Left ventricle myocardium inferior (tissue), 1 donor: ENCODE data around the gene PSMC1. TPM values are rescaled to one million over a fixed set of nuclear protein-coding genes. Genes with fewer than 3 reads are reported as not detected.
"Not testable (repeated sequence)": the region's sequence is repeated elsewhere in the genome, so short reads cannot be mapped to it uniquely, and the experiment has no call there.

Experiments used
- DNase-seq: peaks from one replicate; pipeline ENCODE4 v3.0.0-alpha.2; 2020
- H3K27ac ChIP-seq: fragments of 200-600 bp; replicated peaks from 2 replicates; pipeline ENCODE4 v1.8.0; 2021
- H3K27me3 ChIP-seq: fragments of 200-600 bp; 2 replicates; pipeline ENCODE4 v1.8.0; 2021; ENCODE audit warnings: low read depth
- H3K36me3 ChIP-seq: fragments of 200-600 bp; 2 replicates; pipeline ENCODE4 v1.8.0; 2021
- H3K4me1 ChIP-seq: fragments of 200-600 bp; 2 replicates; pipeline ENCODE4 v1.8.0; 2021
- H3K4me3 ChIP-seq: fragments of 200-600 bp; 2 replicates; pipeline ENCODE4 v1.8.0; 2021; ENCODE audit warnings: mild to moderate bottlenecking, moderate library complexity
- H3K9me3 ChIP-seq: fragments of 200-600 bp; replicated peaks from 2 replicates; pipeline ENCODE4 v1.8.0; 2021
- CTCF ChIP-seq: fragments of 200-600 bp; IDR thresholded peaks from 2 replicates; pipeline ENCODE4 v1.8.0; 2021; ENCODE audit warnings: antibody characterized with exemption, mild to moderate bottlenecking, borderline replicate concordance
- intact Hi-C: fragments of 100-400 bp; cut with micrococcal nuclease; formaldehyde crosslinking; loops from one replicate; pipeline ENCODE4 v1.11.0; 2022
- total RNA-seq: library from RNA; stranded (reverse); fragmentation: NEBNext Ultra II Directional; extraction: Animal tissue kit (Norgen Biotek cat#: 25700); gene quantifications from one replicate; pipeline ENCODE4 v1.2.1, GENCODE V29; 2021
- donor health status: DM: no; HTN: yes; CAD: no; lungs with severe emphysema.

PSMC1 gene
- total RNA-seq, 1 donor from 2014 or later: 121 TPM

DNA sequence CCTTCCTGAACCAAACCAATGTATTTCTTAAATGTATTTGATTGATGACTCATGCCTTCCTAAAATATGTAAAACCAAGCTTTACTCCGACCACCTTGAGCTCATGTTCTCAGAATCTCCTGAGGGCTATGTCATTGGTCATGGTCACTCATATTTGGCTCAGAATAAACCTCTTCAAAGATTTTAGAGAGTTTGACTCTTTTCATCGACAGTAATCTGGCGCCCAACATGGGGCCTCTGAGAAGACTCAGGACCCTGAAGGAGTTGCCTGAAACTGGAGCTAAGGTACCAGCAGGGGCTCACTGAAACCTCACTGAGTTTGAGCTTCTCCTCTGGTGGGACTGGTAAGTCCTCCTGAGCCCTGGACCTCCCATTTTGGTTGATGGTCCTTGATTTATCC is 17.2 kb upstream of the PSMC1 start:
- peaks cover 3% of the 10 kb centered on the region for H3K4me1 ChIP-seq
- H3K36me3 ChIP-seq: no peaks in the 10 kb centered on the region
- H3K9me3 ChIP-seq: peaks cover 54% of the 10 kb centered on the region
- H3K4me3 ChIP-seq: no peak overlapping the region
- H3K27me3 ChIP-seq: peaks cover 7% of the 10 kb centered on the region
- intact Hi-C loops: loop anchor here (10.0 kb wide), 1 partner anchor 264 kb away; no protein-coding TSS in a partner anchor
- no peak for DNase-seq
- H3K27ac ChIP-seq: no peak overlapping the region
- no peak for TF ChIP-seq CTCF

DNA sequence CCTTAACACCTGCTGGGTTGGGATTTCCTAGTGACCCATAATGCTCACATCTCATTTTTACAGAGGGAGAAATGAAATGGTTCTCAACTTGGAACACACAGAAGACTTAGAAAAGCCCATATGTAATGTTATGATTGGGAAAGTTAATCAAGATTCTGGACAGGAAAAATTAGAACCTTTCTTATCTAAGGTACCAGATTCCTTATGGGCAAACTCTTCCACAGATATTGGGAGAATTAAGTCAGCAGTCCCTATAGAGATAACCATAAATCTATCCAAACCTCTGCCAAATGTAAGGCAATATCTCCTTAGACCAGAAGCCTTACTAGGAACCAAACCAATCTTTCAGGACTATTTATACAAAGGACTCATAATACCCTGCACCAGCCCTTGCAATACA is 13.9 kb upstream of the PSMC1 start:
- intact Hi-C loops: no loop called here
- Histone ChIP-seq H3K9me3 (peaks cover 49% of the 10 kb centered on the region), H3K36me3 (no peaks in the 10 kb centered on the region), H3K4me3 (no peak overlapping the region), H3K27ac (no peak overlapping the region), H3K27me3 (no peaks in the 10 kb centered on the region), H3K4me1 (no peaks in the 10 kb centered on the region)
- DNase-seq: no peak
- no peak for TF ChIP-seq CTCF

- intact Hi-C loops: no loop called here
- H3K36me3 ChIP-seq: no peaks in the 10 kb centered on the region
- H3K4me1 ChIP-seq: no peaks in the 10 kb centered on the region
- no peak overlapping the region for H3K4me3 ChIP-seq
- no peak overlapping the region for H3K27ac ChIP-seq
- no peak for TF ChIP-seq CTCF
- H3K27me3 ChIP-seq: peaks cover 4% of the 10 kb centered on the region
- DNase-seq: no peak
- H3K9me3 ChIP-seq: peaks cover 4% of the 10 kb centered on the region
Measured at GRCh38 chr14:90246936-90247335, 9.4 kb upstream of the PSMC1 start.

GRCh38 chr14:90247441-90247840 is 8.9 kb upstream of the PSMC1 start:
- H3K36me3 ChIP-seq, H3K4me1 ChIP-seq, H3K4me3 ChIP-seq, DNase-seq, intact Hi-C loops, H3K27me3 ChIP-seq, H3K9me3 ChIP-seq, H3K27ac ChIP-seq: not testable (repeated sequence)

- H3K27me3 ChIP-seq: peaks cover 14% of the 10 kb centered on the region
- no peaks in the 10 kb centered on the region for H3K4me1 ChIP-seq
- no peak for TF ChIP-seq CTCF
- intact Hi-C loops: no loop called here
- no peak overlapping the region for H3K4me3 ChIP-seq
- H3K27ac ChIP-seq: no peak overlapping the region
- H3K9me3 ChIP-seq: no peaks in the 10 kb centered on the region
- no peaks in the 10 kb centered on the region for H3K36me3 ChIP-seq
- no peak for DNase-seq
Measured at GRCh38 chr14:90248594-90248993, 7.8 kb upstream of the PSMC1 start.

DNA sequence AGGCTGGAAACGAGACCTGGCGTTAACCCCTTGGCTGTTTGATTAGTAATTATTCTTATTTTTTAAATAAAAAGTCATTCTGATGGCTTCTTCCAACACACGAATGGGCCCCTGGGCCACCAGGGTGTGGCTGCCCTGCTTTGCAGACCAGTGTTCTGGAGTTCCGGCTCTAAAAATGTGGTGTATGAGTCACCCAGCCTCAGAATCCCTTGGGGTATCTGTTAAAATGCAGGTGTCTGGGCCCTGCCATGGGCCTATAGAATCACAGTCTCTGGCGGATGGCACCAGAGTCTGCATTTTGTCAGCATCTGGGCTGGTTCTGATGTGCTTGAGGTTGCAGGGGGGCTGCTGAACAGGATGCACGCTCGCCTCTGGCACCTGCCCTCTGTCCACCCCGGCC is 2.5 kb upstream of the PSMC1 start:
- Histone ChIP-seq H3K36me3 (peaks cover under 1% of the 10 kb centered on the region), H3K27ac (no peak overlapping the region), H3K27me3 (peaks cover 18% of the 10 kb centered on the region), H3K9me3 (no peaks in the 10 kb centered on the region), H3K4me1 (peaks cover 23% of the 10 kb centered on the region), H3K4me3 (no peak overlapping the region)
- no peak for DNase-seq
- TF ChIP-seq CTCF: no peak
- intact Hi-C loops: no loop called here
